K562 (cell line): Measurements from ENCODE around the gene SCN4A. TPM values are rescaled to one million over a fixed set of nuclear protein-coding genes. Genes with fewer than 3 reads are reported as not detected.

Experiments
- BRD9 ChIP-seq: fragments of 450-650 bp; IDR thresholded peaks from 2 replicates; pipeline ENCODE4 v1.6.1; 2018; ENCODE audit warnings: low read depth; ENCODE audit not compliant: partially characterized antibody
- ETV5 ChIP-seq: sonication (generic); formaldehyde crosslinking; IDR thresholded peaks from 2 replicates; pipeline ENCODE4 v1.4.0; 2020; ENCODE audit warnings: low read depth, mild to moderate bottlenecking, missing genetic modification reagents
- HIVEP1 ChIP-seq: fragments of 250-450 bp; sonication (Bioruptor Pico); IDR thresholded peaks from 2 replicates; pipeline ENCODE4 v1.4.0; 2020; ENCODE audit warnings: mild to moderate bottlenecking
- MAZ ChIP-seq, 2 experiments: fragments of 450-650 bp in 1 of 2; sonication (generic) in 1 of 2; formaldehyde crosslinking; IDR thresholded peaks in 1 of 2; conservative IDR thresholded peaks in 1 of 2; 2 replicates each; pipeline versions ENCODE4 v1.4.0 to v1.5.0; 2020; ENCODE audit warnings: mild to moderate bottlenecking in 1 of 2, missing genetic modification reagents in 1 of 2
- MTA2 ChIP-seq: fragments of 450-650 bp; IDR thresholded peaks from 2 replicates; pipeline ENCODE4 v1.6.1; 2016; ENCODE audit warnings: low read depth
- NFE2 ChIP-seq: IDR thresholded peaks from 2 replicates; pipeline ENCODE4 v1.6.1; 2014; ENCODE audit warnings: antibody characterized with exemption, low read depth
- NONO ChIP-seq, 2 experiments: fragments of 200-400 bp in 1 of 2; fragments of 450-650 bp in 1 of 2; formaldehyde crosslinking in 1 of 2; IDR thresholded peaks; 2 replicates each; pipeline ENCODE4 v1.6.1; 2017; ENCODE audit warnings: low read depth in 2 of 2, mild to moderate bottlenecking in 2 of 2, moderate library complexity in 2 of 2, low read length in 1 of 2
- PCBP2 ChIP-seq: fragments of 200-400 bp; formaldehyde crosslinking; IDR thresholded peaks from 2 replicates; pipeline ENCODE4 v1.6.1; 2018; ENCODE audit warnings: low read length, low read depth, mild to moderate bottlenecking, moderate library complexity; ENCODE audit not compliant: poor library complexity, severe bottlenecking
- SAP30 ChIP-seq: fragments of 200-600 bp; sonication (generic); IDR thresholded peaks from 2 replicates; pipeline ENCODE4 v1.6.1; 2012; ENCODE audit warnings: borderline replicate concordance, low read depth, mild to moderate bottlenecking, moderate library complexity, low read length, control low read depth, inconsistent platforms; ENCODE audit not compliant: insufficient read depth, poor library complexity, severe bottlenecking
- TBP ChIP-seq: optimal IDR thresholded peaks from 2 replicates; pipeline ENCODE3; 2011; ENCODE audit warnings: low read depth, low read length, improper control_type of control experiment
- TCF7 ChIP-seq: sonication (generic); IDR thresholded peaks from 2 replicates; pipeline ENCODE4 v1.6.1; 2016; ENCODE audit warnings: antibody characterized with exemption, borderline replicate concordance
- THRAP3 ChIP-seq: fragments of 450-650 bp; IDR thresholded peaks from 2 replicates; pipeline ENCODE4 v1.6.1; 2016; ENCODE audit warnings: mild to moderate bottlenecking, inconsistent platforms, borderline replicate concordance
- TRIM24 ChIP-seq, 2 experiments: fragments of 450-650 bp; IDR thresholded peaks; 2 replicates each; pipeline ENCODE4 v1.6.1; 2016
- polyA plus RNA-seq, 8 experiments: library from polyadenylated mRNA; depleted of rRNA in 4 of 8; stranded (reverse) in 5 of 8; unstranded in 3 of 8; fragments of >200 nt; fragmentation: Nextera tagmentation in 2 of 8; fragmentation: Illumina TruSeq in 1 of 8; extraction: Ambion mirVana in 2 of 8; extraction: Trizol in 1 of 8; gene quantifications; 2 replicates each; pipeline versions ENCODE4 v1.2.1 to v1.2.3, GENCODE V29; 2011 to 2014; ENCODE audit warnings: inconsistent platforms in 1 of 8, missing spikeins in 1 of 8
- total RNA-seq, 7 experiments: library from RNA; depleted of rRNA in 6 of 7; stranded (reverse); fragments of >200 nt in 6 of 7; fragmentation: Illumina TruSeq in 2 of 7; extraction: Trizol in 2 of 7; gene quantifications; 2 replicates each; pipeline versions ENCODE4 v1.2.1 to v1.2.3, GENCODE V29; 2011 to 2021; ENCODE audit warnings: low replicate concordance in 1 of 7
- TF ChIP-seq, protein P1 (sequence below), 3 experiments: IDR thresholded peaks in 2 of 3; conservative IDR thresholded peaks in 1 of 3; 2 replicates each; pipeline ENCODE4 v1.5.1; 2011 to 2012; ENCODE audit warnings: low read length in 3 of 3, mild to moderate bottlenecking in 3 of 3, control low read depth in 2 of 3, improper control_type of control experiment in 1 of 3, inconsistent platforms in 1 of 3, low read depth in 1 of 3, mixed read lengths in 1 of 3, moderate library complexity in 1 of 3; ENCODE audit not compliant: insufficient read depth in 2 of 3
- TF ChIP-seq, protein P2 (sequence below): fragments of 450-650 bp; formaldehyde crosslinking; IDR thresholded peaks from 2 replicates; pipeline ENCODE4 v1.4.0; 2022; ENCODE audit warnings: missing genetic modification characterization
- TF ChIP-seq, protein P3 (sequence below): fragments of 450-650 bp; IDR thresholded peaks from 2 replicates; pipeline ENCODE4 v1.6.1; 2017; ENCODE audit warnings: antibody characterized with exemption
- TF ChIP-seq, protein P4 (sequence below): sonication (generic); formaldehyde crosslinking; IDR thresholded peaks from 2 replicates; pipeline ENCODE4 v1.8.1; 2023; ENCODE audit warnings: mild to moderate bottlenecking, missing genetic modification reagents

Gene SCN4A
- total and polyA plus RNA-seq, 9 of the 15 experiments (the other 6 are each of a cell fraction or from before 2014, with no cell fraction given): 0.29 to 2.6 (median 1.4) TPM

DNA sequence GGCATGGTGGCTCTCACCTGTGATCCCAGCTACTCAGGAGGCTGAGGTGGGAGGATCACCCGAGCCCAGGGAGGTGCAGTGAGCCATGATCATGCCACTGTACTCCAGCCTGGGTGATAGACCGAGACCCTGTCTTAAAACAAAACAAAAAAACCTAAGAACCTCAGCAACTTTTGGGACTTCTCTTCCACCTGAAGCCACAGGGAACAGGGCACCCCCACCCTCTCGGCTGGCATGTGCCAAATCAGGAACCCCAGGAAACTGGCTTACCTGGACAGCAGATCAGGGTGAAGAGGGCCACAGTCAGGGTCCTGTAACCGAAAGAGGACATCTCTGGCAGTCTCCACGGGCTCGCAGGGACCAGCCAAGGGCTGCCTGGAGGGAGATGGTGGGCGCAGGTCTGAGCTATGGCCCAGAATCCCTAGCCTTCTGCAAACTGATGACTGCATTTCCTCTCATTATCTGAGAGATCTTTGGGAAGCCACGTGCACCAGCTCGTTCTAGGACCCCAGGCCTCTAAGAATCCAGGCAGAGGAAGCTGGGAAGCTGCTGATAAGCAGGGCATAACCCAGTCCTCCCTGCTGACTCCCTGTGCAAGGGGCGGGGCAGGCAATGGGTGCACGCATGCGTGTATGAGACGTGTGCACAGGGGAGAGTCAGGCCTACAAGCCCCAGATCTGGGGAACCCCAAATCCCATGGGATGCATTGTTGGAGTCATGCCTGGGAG is 33.8 kb upstream of the SCN4A start (continued):
- peak; percentile 92 for TF ChIP-seq ETV5 (CRISPR knock-in tag)
- TF ChIP-seq, protein P1, sequence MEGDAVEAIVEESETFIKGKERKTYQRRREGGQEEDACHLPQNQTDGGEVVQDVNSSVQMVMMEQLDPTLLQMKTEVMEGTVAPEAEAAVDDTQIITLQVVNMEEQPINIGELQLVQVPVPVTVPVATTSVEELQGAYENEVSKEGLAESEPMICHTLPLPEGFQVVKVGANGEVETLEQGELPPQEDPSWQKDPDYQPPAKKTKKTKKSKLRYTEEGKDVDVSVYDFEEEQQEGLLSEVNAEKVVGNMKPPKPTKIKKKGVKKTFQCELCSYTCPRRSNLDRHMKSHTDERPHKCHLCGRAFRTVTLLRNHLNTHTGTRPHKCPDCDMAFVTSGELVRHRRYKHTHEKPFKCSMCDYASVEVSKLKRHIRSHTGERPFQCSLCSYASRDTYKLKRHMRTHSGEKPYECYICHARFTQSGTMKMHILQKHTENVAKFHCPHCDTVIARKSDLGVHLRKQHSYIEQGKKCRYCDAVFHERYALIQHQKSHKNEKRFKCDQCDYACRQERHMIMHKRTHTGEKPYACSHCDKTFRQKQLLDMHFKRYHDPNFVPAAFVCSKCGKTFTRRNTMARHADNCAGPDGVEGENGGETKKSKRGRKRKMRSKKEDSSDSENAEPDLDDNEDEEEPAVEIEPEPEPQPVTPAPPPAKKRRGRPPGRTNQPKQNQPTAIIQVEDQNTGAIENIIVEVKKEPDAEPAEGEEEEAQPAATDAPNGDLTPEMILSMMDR (IDR thresholded peaks at IDR 0.05 in 2 of 3, conservative IDR thresholded peaks at IDR 0.05 in 1 of 3; ENCODE audit: insufficient read depth in 2 of 3, low read depth in 1 of 3, low read length in 3 of 3): no peak
- peak; percentile 89 to 91 for TF ChIP-seq MAZ (CRISPR knock-in tag; conservative IDR thresholded peaks at IDR 0.05 in 1 of 2, IDR thresholded peaks at IDR 0.05 in 1 of 2)
- TF ChIP-seq SAP30: no peak
- no peak for TF ChIP-seq BRD9
- peak; percentile 42; the same call in 1 of the 2 replicates for TF ChIP-seq NFE2
- TF ChIP-seq, protein P2, sequence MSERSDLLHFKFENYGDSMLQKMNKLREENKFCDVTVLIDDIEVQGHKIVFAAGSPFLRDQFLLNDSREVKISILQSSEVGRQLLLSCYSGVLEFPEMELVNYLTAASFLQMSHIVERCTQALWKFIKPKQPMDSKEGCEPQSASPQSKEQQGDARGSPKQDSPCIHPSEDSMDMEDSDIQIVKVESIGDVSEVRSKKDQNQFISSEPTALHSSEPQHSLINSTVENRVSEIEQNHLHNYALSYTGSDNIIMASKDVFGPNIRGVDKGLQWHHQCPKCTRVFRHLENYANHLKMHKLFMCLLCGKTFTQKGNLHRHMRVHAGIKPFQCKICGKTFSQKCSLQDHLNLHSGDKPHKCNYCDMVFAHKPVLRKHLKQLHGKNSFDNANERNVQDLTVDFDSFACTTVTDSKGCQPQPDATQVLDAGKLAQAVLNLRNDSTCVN (CRISPR knock-in tag): no peak
- TF ChIP-seq NONO (IDR thresholded peaks at IDR 0.05; ENCODE audit: low read depth in 2 of 2, low read length in 1 of 2): peak in 1 of 2 experiments; percentile 33; a peak in 1 of 4 replicates
- TF ChIP-seq TCF7: no peak
- TF ChIP-seq MTA2: peak; percentile 78
- TF ChIP-seq PCBP2: no peak
- TF ChIP-seq HIVEP1: no peak
- TF ChIP-seq THRAP3: no peak
- peak in 1 of 2 experiments; percentile 58; a peak in 1 of 4 replicates for TF ChIP-seq TRIM24 (IDR thresholded peaks at IDR 0.05)
- peak; percentile 31 for TF ChIP-seq TBP
- TF ChIP-seq, protein P3, sequence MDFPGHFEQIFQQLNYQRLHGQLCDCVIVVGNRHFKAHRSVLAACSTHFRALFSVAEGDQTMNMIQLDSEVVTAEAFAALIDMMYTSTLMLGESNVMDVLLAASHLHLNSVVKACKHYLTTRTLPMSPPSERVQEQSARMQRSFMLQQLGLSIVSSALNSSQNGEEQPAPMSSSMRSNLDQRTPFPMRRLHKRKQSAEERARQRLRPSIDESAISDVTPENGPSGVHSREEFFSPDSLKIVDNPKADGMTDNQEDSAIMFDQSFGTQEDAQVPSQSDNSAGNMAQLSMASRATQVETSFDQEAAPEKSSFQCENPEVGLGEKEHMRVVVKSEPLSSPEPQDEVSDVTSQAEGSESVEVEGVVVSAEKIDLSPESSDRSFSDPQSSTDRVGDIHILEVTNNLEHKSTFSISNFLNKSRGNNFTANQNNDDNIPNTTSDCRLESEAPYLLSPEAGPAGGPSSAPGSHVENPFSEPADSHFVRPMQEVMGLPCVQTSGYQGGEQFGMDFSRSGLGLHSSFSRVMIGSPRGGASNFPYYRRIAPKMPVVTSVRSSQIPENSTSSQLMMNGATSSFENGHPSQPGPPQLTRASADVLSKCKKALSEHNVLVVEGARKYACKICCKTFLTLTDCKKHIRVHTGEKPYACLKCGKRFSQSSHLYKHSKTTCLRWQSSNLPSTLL: no peak
- TF ChIP-seq, protein P4, sequence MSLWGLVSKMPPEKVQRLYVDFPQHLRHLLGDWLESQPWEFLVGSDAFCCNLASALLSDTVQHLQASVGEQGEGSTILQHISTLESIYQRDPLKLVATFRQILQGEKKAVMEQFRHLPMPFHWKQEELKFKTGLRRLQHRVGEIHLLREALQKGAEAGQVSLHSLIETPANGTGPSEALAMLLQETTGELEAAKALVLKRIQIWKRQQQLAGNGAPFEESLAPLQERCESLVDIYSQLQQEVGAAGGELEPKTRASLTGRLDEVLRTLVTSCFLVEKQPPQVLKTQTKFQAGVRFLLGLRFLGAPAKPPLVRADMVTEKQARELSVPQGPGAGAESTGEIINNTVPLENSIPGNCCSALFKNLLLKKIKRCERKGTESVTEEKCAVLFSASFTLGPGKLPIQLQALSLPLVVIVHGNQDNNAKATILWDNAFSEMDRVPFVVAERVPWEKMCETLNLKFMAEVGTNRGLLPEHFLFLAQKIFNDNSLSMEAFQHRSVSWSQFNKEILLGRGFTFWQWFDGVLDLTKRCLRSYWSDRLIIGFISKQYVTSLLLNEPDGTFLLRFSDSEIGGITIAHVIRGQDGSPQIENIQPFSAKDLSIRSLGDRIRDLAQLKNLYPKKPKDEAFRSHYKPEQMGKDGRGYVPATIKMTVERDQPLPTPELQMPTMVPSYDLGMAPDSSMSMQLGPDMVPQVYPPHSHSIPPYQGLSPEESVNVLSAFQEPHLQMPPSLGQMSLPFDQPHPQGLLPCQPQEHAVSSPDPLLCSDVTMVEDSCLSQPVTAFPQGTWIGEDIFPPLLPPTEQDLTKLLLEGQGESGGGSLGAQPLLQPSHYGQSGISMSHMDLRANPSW (CRISPR knock-in tag): peak; percentile 76; the same call in 1 of the 2 replicates
